Activated CD8-positive, alpha-beta T cell treated with anti-CD3 and anti-CD28 coated beads, Interleukin-2, amount 10 ng/mL, durations not matched to agents 7 days and 5 days (primary cell): ENCODE measurements around the gene SERPINB4. TPM values are rescaled to one million over a fixed set of nuclear protein-coding genes. Genes with fewer than 3 reads are reported as not detected.

Experiments used
- ATAC-seq: fragments of 150-1000 bp; cut with Tn5 transposase; one replicate; pipeline ENCODE4 v1.10.0; 2021; ENCODE audit warnings: moderate library complexity
- CTCF ChIA-PET: fragments of 350-600 bp; sonication (Branson Sonifier 250); formaldehyde crosslinking; loops from one replicate; lab custom pipeline; 2021; ENCODE audit warnings: antibody characterized with exemption; lab: Charles Lee
- POLR2A ChIA-PET: fragments of 350-600 bp; sonication (Branson Sonifier 250); formaldehyde crosslinking; loops from one replicate; lab custom pipeline; 2021; ENCODE audit warnings: antibody characterized with exemption; lab: Charles Lee
- DNase-seq: peaks from one replicate; pipeline ENCODE4 v3.0.0-alpha.2; 2020
- H3K27ac Mint-ChIP-seq: one replicate; pipeline ENCODE4 v1.8.0; 2021; ENCODE audit warnings: mild to moderate bottlenecking, mixed read lengths
- H3K27me3 Mint-ChIP-seq: one replicate; pipeline ENCODE4 v1.8.0; 2021; ENCODE audit warnings: low read depth, mixed read lengths
- H3K36me3 Mint-ChIP-seq: one replicate; pipeline ENCODE4 v1.8.0; 2021; ENCODE audit warnings: low read depth, mixed read lengths
- H3K4me1 Mint-ChIP-seq: one replicate; pipeline ENCODE4 v1.8.0; 2021; ENCODE audit warnings: low read depth, mixed read lengths
- H3K4me3 Mint-ChIP-seq: one replicate; pipeline ENCODE4 v1.8.0; 2021; ENCODE audit warnings: mild to moderate bottlenecking, mixed read lengths
- H3K9me3 Mint-ChIP-seq: one replicate; pipeline ENCODE4 v1.8.0; 2022; ENCODE audit warnings: mixed read lengths; ENCODE audit not compliant: insufficient read depth
- total RNA-seq, 2 experiments: library from RNA; stranded (reverse); gene quantifications; one replicate each; pipeline ENCODE4 v1.2.3, GENCODE V29; 2021

Gene SERPINB4
- total RNA-seq, 2 experiments from 2014 or later: not detected

DNA sequence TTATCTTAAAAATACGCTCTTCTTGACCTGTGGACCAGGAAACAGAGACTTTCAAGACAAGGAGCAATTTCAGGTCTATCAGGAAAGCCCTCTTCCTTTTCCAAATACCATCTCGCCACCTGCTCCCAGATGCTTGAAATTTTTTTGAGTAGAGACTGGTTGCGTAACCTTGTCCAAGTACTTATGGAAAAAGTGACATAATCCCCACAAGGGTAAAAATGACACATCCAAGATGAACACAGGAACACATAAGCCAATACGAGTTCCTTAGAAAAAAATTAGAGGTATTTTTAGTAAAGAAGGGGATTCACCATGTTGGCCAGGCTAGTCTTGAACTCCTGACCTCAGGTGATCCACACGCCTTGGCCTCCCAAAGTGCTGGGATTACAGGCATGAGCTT, 55.1 kb downstream of the SERPINB4 start:
- H3K27me3 Mint-ChIP-seq: no peaks in the 10 kb centered on the region
- H3K4me3 Mint-ChIP-seq: no peak overlapping the region
- DNase-seq: no peak
- POLR2A ChIA-PET: no interaction called here
- CTCF ChIA-PET: no interaction called here
- H3K27ac Mint-ChIP-seq: no peak overlapping the region
- H3K4me1 Mint-ChIP-seq: no peaks in the 10 kb centered on the region
- no peak for ATAC-seq
- H3K36me3 Mint-ChIP-seq: no peaks in the 10 kb centered on the region
- H3K9me3 Mint-ChIP-seq: no peaks in the 10 kb centered on the region

Other genes starting within 250 kb of the SERPINB4 start
- 10 to 100 TPM; 62.8 to 67.2 TPM for gene VPS4B, start 221.8 kb downstream of the SERPINB4 start, total RNA-seq
- not detected for gene SERPINB5, start 167.3 kb downstream of the SERPINB4 start, total RNA-seq
- not detected for gene SERPINB12, start 101.9 kb downstream of the SERPINB4 start, total RNA-seq
- not detected for gene SERPINB13, start 56.9 kb downstream of the SERPINB4 start, total RNA-seq
- gene SERPINB3, start 17.6 kb upstream of the SERPINB4 start, total RNA-seq: not detected
- not detected for gene SERPINB11, start 58.7 kb upstream of the SERPINB4 start, total RNA-seq
- not detected for gene SERPINB7, start 131.2 kb upstream of the SERPINB4 start, total RNA-seq
- gene SERPINB2, start 243.4 kb upstream of the SERPINB4 start, total RNA-seq: not detected